ENCODE data around the gene MLF2.

DNA sequence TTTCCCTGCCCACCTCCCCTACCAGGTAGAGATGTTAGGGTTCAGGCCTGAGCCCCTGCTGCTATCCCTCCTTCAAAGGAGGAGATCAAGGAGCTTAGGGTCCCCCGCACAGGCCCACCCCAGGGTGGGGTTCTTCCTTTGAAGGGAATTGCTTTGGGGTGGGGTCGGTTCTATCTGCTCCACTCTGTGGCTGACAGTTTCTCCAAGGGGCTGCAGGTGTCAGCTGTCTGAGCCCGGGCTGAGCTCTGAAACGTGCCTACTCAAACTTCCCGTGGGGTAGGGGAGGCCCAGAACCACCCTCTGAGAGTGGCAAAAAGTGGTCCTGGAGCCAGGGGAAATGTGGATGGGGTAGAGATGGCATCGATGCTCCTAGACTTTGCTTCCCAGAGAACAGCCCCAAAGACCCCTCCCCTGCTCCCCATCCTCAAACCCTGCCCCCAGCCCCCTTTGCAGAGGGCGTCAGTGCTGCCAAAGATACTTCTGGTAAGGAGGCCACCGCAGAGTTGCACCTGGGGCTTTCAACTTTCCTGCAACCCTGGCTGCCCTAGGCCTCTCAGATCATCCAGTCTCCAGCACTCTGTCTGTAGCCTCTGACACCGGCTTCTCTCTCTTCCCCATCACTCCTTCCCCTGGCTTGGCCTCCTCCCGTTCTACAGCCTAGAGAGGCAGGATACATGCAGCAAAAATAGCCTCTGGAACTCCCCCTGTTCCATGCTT lies 30.1 kb upstream of the MLF2 start:
- no peak for TF ChIP-seq POU2F2 (IDR thresholded peaks at IDR 0.05; ENCODE audit: low read depth, low read length)
- no peak for TF ChIP-seq POLR2AphosphoS5 (IDR thresholded peaks at IDR 0.05; ENCODE audit: low read depth, low read length)
- no peak for TF ChIP-seq POLR2A (IDR thresholded peaks at IDR 0.05; ENCODE audit: low read depth, low read length)
- TF ChIP-seq PAX5 (IDR thresholded peaks at IDR 0.05; ENCODE audit: insufficient read depth, low read length, severe bottlenecking), result no peak
- no peak for TF ChIP-seq TAF1 (IDR thresholded peaks at IDR 0.05; ENCODE audit: low read depth, low read length)

Data from GM12891 (cell line).